ENCODE data around the gene MGRN1.

DNA sequence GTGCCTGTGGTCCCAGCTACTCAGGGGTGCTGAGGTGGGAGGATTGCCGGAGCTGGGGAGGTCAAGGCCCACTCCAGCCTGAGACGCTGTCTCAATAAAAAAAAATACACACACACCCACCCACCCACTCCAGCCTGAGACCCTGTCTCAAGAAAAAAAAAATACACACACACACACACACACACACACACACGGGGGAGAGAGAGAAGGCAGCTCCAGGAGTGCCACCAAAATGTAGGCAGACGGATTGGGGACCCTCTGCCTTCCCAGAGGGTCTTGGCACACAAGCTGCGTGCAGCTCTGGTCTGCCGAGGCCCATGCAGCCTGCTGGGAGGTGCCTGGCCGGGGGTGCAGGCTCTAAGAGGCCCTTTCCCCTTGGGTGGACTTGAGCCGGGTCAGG, 62.8 kb downstream of the MGRN1 start:
- TF ChIP-seq POLR2A (IDR thresholded peaks at IDR 0.05): no peak
- TF ChIP-seq, protein P1, sequence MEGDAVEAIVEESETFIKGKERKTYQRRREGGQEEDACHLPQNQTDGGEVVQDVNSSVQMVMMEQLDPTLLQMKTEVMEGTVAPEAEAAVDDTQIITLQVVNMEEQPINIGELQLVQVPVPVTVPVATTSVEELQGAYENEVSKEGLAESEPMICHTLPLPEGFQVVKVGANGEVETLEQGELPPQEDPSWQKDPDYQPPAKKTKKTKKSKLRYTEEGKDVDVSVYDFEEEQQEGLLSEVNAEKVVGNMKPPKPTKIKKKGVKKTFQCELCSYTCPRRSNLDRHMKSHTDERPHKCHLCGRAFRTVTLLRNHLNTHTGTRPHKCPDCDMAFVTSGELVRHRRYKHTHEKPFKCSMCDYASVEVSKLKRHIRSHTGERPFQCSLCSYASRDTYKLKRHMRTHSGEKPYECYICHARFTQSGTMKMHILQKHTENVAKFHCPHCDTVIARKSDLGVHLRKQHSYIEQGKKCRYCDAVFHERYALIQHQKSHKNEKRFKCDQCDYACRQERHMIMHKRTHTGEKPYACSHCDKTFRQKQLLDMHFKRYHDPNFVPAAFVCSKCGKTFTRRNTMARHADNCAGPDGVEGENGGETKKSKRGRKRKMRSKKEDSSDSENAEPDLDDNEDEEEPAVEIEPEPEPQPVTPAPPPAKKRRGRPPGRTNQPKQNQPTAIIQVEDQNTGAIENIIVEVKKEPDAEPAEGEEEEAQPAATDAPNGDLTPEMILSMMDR (IDR thresholded peaks at IDR 0.05): no peak
